ENCODE measurements around the gene AMH. TPM values are rescaled to one million over a fixed set of nuclear protein-coding genes. Genes with fewer than 3 reads are reported as not detected.

Gene AMH
- total RNA-seq, 3 donors from 2014 or later (not counting 1 experiment from before 2014, with no cell fraction given): 0.55 to 2.1 (median 0.88) TPM

GRCh38 chr19:2274185-2274711, 25.1 kb downstream of the AMH start:
- no peak for TF ChIP-seq CTCF (IDR thresholded peaks at IDR 0.05)
- no peaks in the 10 kb centered on the region for H3K9me3 ChIP-seq (ENCODE audit: control insufficient read depth, insufficient read depth, low read length)
- intact Hi-C loops (cut with micrococcal nuclease): loop anchor here (10.0 kb wide), 1 partner anchor 51 kb away; the partner anchor contains the start of genes LSM7 and SPPL2B
- no peak for ATAC-seq
- Mint-ChIP-seq H3K9me3 (no peaks in the 10 kb centered on the region), H3K27ac (peak overlapping the region; percentile 87 to 97), H3K4me1 (peaks cover 26 to 65% of the 10 kb centered on the region in 2 donors), H3K36me3 (no peaks in the 10 kb centered on the region), H3K4me3 (peak overlapping the region; percentile 75), H3K27me3 (ENCODE audit: low read depth in 2 of 2) (no peaks in the 10 kb centered on the region)
- WGBS (ENCODE audit: insufficient coverage): 88% methylated on average over 9 of the region's 9 CpGs
- no peak overlapping the region for H3K4me3 ChIP-seq (ENCODE audit: low read length)
- H3K36me3 ChIP-seq (ENCODE audit: control insufficient read depth, insufficient read depth, low read length): peaks cover 20% of the 10 kb centered on the region
- H3K27ac ChIP-seq (ENCODE audit: low read length): peak overlapping the region; percentile 33
- no peak for DNase-seq
- H3K4me1 ChIP-seq (ENCODE audit: control insufficient read depth, insufficient read depth, low read length): peaks cover 45% of the 10 kb centered on the region
- no peaks in the 10 kb centered on the region for H3K27me3 ChIP-seq (ENCODE audit: control insufficient read depth, insufficient read depth, low read length)

GRCh38 chr19:2274931-2275535, 25.9 kb downstream of the AMH start:
- ATAC-seq (peak in 2 of 3 donors; percentile 8 to 9), DNase-seq (peak in 1 of 2 donors; percentile 74)
- Mint-ChIP-seq H3K4me1 (peaks cover 26 to 57% of the 10 kb centered on the region in 2 donors), H3K27me3 (ENCODE audit: low read depth in 2 of 2) (no peaks in the 10 kb centered on the region), H3K4me3 (peak overlapping the region; percentile 31), H3K27ac (peak overlapping the region; percentile 87 to 97), H3K36me3 (no peaks in the 10 kb centered on the region), H3K9me3 (no peaks in the 10 kb centered on the region)
- Histone ChIP-seq H3K4me3 (ENCODE audit: low read length) (no peak overlapping the region), H3K9me3 (ENCODE audit: control insufficient read depth, insufficient read depth, low read length) (no peaks in the 10 kb centered on the region), H3K36me3 (ENCODE audit: control insufficient read depth, insufficient read depth, low read length) (peaks cover 20% of the 10 kb centered on the region), H3K4me1 (ENCODE audit: control insufficient read depth, insufficient read depth, low read length) (peaks cover 47% of the 10 kb centered on the region), H3K27ac (ENCODE audit: low read length) (peak overlapping the region; percentile 8), H3K27me3 (ENCODE audit: control insufficient read depth, insufficient read depth, low read length) (no peaks in the 10 kb centered on the region)
- peak; percentile 22 for TF ChIP-seq CTCF (IDR thresholded peaks at IDR 0.05)
- intact Hi-C loops (cut with micrococcal nuclease): loop anchor here (10.0 kb wide), 1 partner anchor 50 kb away; the partner anchor contains the start of genes LSM7 and SPPL2B
- WGBS (ENCODE audit: insufficient coverage): 70% methylated on average over 16 of the region's 16 CpGs

GRCh38 chr19:2275588-2276428, 26.7 kb downstream of the AMH start:
- Mint-ChIP-seq H3K36me3 (no peaks in the 10 kb centered on the region), H3K4me1 (peaks cover 26 to 55% of the 10 kb centered on the region in 2 donors), H3K27me3 (ENCODE audit: low read depth in 2 of 2) (no peaks in the 10 kb centered on the region), H3K4me3 (no peak overlapping the region), H3K9me3 (no peaks in the 10 kb centered on the region), H3K27ac (peak overlapping the region in 1 of 2 donors; percentile 97)
- Histone ChIP-seq H3K27me3 (ENCODE audit: control insufficient read depth, insufficient read depth, low read length) (no peaks in the 10 kb centered on the region), H3K36me3 (ENCODE audit: control insufficient read depth, insufficient read depth, low read length) (peaks cover 20% of the 10 kb centered on the region), H3K9me3 (ENCODE audit: control insufficient read depth, insufficient read depth, low read length) (no peaks in the 10 kb centered on the region), H3K4me3 (ENCODE audit: low read length) (no peak overlapping the region), H3K4me1 (ENCODE audit: control insufficient read depth, insufficient read depth, low read length) (peaks cover 54% of the 10 kb centered on the region), H3K27ac (ENCODE audit: low read length) (peak overlapping the region; percentile 8)
- intact Hi-C loops (cut with micrococcal nuclease): loop anchor here (10.0 kb wide), 1 partner anchor 49 kb away; the partner anchor contains the start of genes LSM7 and SPPL2B
- WGBS (ENCODE audit: insufficient coverage): 94% methylated on average over 74 of the region's 74 CpGs
- no peak for DNase-seq
- no peak for ATAC-seq
- TF ChIP-seq CTCF (IDR thresholded peaks at IDR 0.05): no peak

Measured in natural killer cell (primary cell).